ENCODE data around the gene KLHL40.
"Not testable (repeated sequence)": the region's sequence is repeated elsewhere in the genome, so short reads cannot be mapped to it uniquely, and the experiment has no call there.

The KLHL40 gene

GRCh38 chr3:42705962-42706585, 20.7 kb downstream of the KLHL40 start:
- DNase-seq: no peak

GRCh38 chr3:42706721-42707619, 21.6 kb downstream of the KLHL40 start:
- DNase-seq: no peak

GRCh38 chr3:42707620-42708355, 22.5 kb downstream of the KLHL40 start:
- DNase-seq: no peak

- no peak for DNase-seq
Measured at GRCh38 chr3:42708611-42709151, 23.3 kb downstream of the KLHL40 start.

- DNase-seq: no peak
Measured at GRCh38 chr3:42709621-42710020, 24.3 kb downstream of the KLHL40 start.

GRCh38 chr3:42710323-42711021, 25.1 kb downstream of the KLHL40 start:
- no peak for DNase-seq

- DNase-seq: no peak
Measured at GRCh38 chr3:42711491-42712343, 26.4 kb downstream of the KLHL40 start.

GRCh38 chr3:42712344-42712648, 27.0 kb downstream of the KLHL40 start:
- no peak for DNase-seq

- no peak for DNase-seq
Measured at GRCh38 chr3:42712688-42713372, 27.5 kb downstream of the KLHL40 start.

- DNase-seq: no peak
Measured at GRCh38 chr3:42713747-42714146, 28.4 kb downstream of the KLHL40 start.

GRCh38 chr3:42714171-42714852, 29.0 kb downstream of the KLHL40 start:
- no peak for DNase-seq

- DNase-seq: no peak
Measured at GRCh38 chr3:42717306-42717705, 32.0 kb downstream of the KLHL40 start.

- DNase-seq: no peak
Measured at GRCh38 chr3:42718338-42718737, 33.0 kb downstream of the KLHL40 start.

- DNase-seq: no peak
Measured at GRCh38 chr3:42719002-42719401, 33.7 kb downstream of the KLHL40 start.

GRCh38 chr3:42720126-42720525, 34.8 kb downstream of the KLHL40 start:
- DNase-seq: no peak

GRCh38 chr3:42721690-42722089, 36.4 kb downstream of the KLHL40 start:
- no peak for DNase-seq

- DNase-seq: not testable (repeated sequence)
Measured at GRCh38 chr3:42722442-42722841, 37.1 kb downstream of the KLHL40 start.

GRCh38 chr3:42723219-42723618, 37.9 kb downstream of the KLHL40 start:
- no peak for DNase-seq

- no peak for DNase-seq
Measured at GRCh38 chr3:42725454-42725853, 40.1 kb downstream of the KLHL40 start.

- no peak for DNase-seq
Measured at GRCh38 chr3:42728056-42728455, 42.7 kb downstream of the KLHL40 start.
